ENCODE measurements around the gene NAA15. TPM values are rescaled to one million over a fixed set of nuclear protein-coding genes. Genes with fewer than 3 reads are reported as not detected.
A peak's percentile ranks its signal among the peaks of the same experiment; 100 is the strongest.
"Not testable (repeated sequence)": the region's sequence is repeated elsewhere in the genome, so short reads cannot be mapped to it uniquely, and the experiment has no call there.

The NAA15 gene
- total and polyA plus RNA-seq, 12 donors: 4.6 to 36.4 (median 29.0) TPM

- H3K9me3 ChIP-seq (replicated peaks in 1 of 3): no peaks in the 10 kb centered on the region
- WGBS, 4 donors: 0 to 1% (median 0%) methylated on average over 15 to 46 of the region's 46 CpGs
- peak; percentile 52 to 72 (median 62) for DNase-seq
- peak within 1 kb of the TSS; percentile 76 to 97 (median 89) for H3K4me3 ChIP-seq
- peak within 1 kb of the TSS; percentile 82 to 98 (median 94) for H3K27ac ChIP-seq
- intact Hi-C loops (cut with DNase I): no loop called here
- no peaks in the 10 kb centered on the region for H3K27me3 ChIP-seq
- TF ChIP-seq POLR2A (IDR thresholded peaks at IDR 0.05) (peak in 1 of 2 donors; percentile 62), CTCF (IDR thresholded peaks at IDR 0.05) (peak in 3 of 6 experiments; percentile 20 to 49 (median 45))
- H3K36me3 ChIP-seq (replicated peaks in 1 of 2): no peaks in the 10 kb centered on the region
- H3K4me1 ChIP-seq (replicated peaks in 1 of 2): peaks cover 18 to 40% of the 10 kb centered on the region in 2 donors
Measured at GRCh38 chr4:139301821-139302611, 711 bp downstream of the NAA15 start, which contains the start of gene NDUFC1. Gene NDUFC1 (minus strand): TSS chr4:139302477. CDS start chr4:139295798, 6,679 bp downstream.

- no peaks in the 10 kb centered on the region for H3K36me3 ChIP-seq (replicated peaks in 1 of 2)
- H3K4me3 ChIP-seq: no peak overlapping the region
- no peaks in the 10 kb centered on the region for H3K9me3 ChIP-seq (replicated peaks in 1 of 3)
- no peak overlapping the region for H3K27ac ChIP-seq
- TF ChIP-seq CTCF (IDR thresholded peaks at IDR 0.05) (no peak), POLR2A (IDR thresholded peaks at IDR 0.05) (no peak)
- H3K27me3 ChIP-seq: no peaks in the 10 kb centered on the region
- intact Hi-C loops (cut with DNase I): no loop called here
- 97 to 100% (median 99%) methylated on average over 2 of the region's 2 CpGs for WGBS, 4 donors
- no peak for DNase-seq
- peaks cover 11 to 32% of the 10 kb centered on the region in 2 donors for H3K4me1 ChIP-seq (replicated peaks in 1 of 2)
Measured at GRCh38 chr4:139304920-139305319, 3.6 kb downstream of the NAA15 start.

DNA sequence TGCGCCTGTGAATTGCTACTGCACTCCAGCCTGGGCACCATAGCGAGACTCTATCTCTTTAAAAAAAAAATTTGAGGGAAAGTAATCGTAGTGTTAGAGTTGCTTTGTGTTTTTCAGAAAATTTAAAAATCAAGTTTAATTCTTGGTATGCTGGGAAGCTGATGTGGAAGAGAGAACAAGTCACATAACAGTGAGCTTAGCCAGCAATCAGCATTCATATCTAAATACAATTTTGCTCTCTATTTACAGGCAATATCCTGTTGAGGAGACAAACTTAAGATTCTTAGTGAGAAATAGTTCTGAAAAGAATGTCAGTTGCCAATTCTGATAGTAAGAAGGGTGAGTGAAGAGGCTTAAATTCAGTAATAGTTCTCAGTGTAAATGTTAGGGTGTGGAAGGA lies 10.6 kb downstream of the NAA15 start:
- H3K9me3 ChIP-seq (replicated peaks in 1 of 3): no peaks in the 10 kb centered on the region
- no peaks in the 10 kb centered on the region for H3K27me3 ChIP-seq
- no peak overlapping the region for H3K4me3 ChIP-seq
- H3K36me3 ChIP-seq (replicated peaks in 1 of 2): no peaks in the 10 kb centered on the region
- intact Hi-C loops (cut with DNase I): no loop called here
- no peak for DNase-seq
- TF ChIP-seq CTCF (IDR thresholded peaks at IDR 0.05): no peak
- TF ChIP-seq POLR2A (IDR thresholded peaks at IDR 0.05): no peak
- H3K27ac ChIP-seq: no peak overlapping the region
- H3K4me1 ChIP-seq (replicated peaks in 1 of 2): peaks cover 22 to 56% of the 10 kb centered on the region in 2 donors
- WGBS, 4 donors: 73 to 78% (median 76%) methylated on average over 3 of the region's 3 CpGs

- DNase-seq: no peak
- Histone ChIP-seq H3K27ac (peak overlapping the region in 3 of 5 donors; percentile 15 to 50 (median 33)), H3K9me3 (replicated peaks in 1 of 3) (no peaks in the 10 kb centered on the region), H3K36me3 (replicated peaks in 1 of 2) (no peaks in the 10 kb centered on the region), H3K4me1 (replicated peaks in 1 of 2) (peaks cover 22 to 58% of the 10 kb centered on the region in 2 donors), H3K27me3 (no peaks in the 10 kb centered on the region), H3K4me3 (no peak overlapping the region)
- WGBS, 4 donors: 94 to 96% (median 94%) methylated on average over 3 of the region's 3 CpGs
- intact Hi-C loops (cut with DNase I): no loop called here
- TF ChIP-seq POLR2A (IDR thresholded peaks at IDR 0.05): no peak
- TF ChIP-seq CTCF (IDR thresholded peaks at IDR 0.05): no peak
Measured at GRCh38 chr4:139312552-139313332, 11.4 kb downstream of the NAA15 start.

- H3K4me3 ChIP-seq; DNase-seq; H3K9me3 ChIP-seq (replicated peaks in 1 of 3); H3K36me3 ChIP-seq (replicated peaks in 1 of 2); H3K27me3 ChIP-seq; intact Hi-C loops (cut with DNase I): not testable (repeated sequence)
- WGBS, 4 donors: 88 to 93% (median 90%) methylated on average over 10 of the region's 10 CpGs
- Histone ChIP-seq H3K4me1 (replicated peaks in 1 of 2) (peaks cover 22 to 58% of the 10 kb centered on the region in 2 donors), H3K27ac (peak overlapping the region in 2 of 5 donors; percentile 33 to 50)
Measured at GRCh38 chr4:139313414-139313813, 12.1 kb downstream of the NAA15 start.
